Liver (tissue), 3 donors: ENCODE measurements around the gene AMBRA1.

Experiments
- CTCF ChIP-seq: fragments of 150-350 bp; IDR thresholded peaks from 2 replicates; pipeline ENCODE4 v1.5.1; 2017; ENCODE audit warnings: improper control_type of control experiment, low read depth, low read length; ENCODE audit not compliant: missing input control
- EGR1 ChIP-seq, 2 donors: IDR thresholded peaks; 2 replicates each; pipeline ENCODE4 v1.6.1; 2016 to 2018; ENCODE audit warnings: antibody characterized with exemption in 2 of 2, low read depth in 2 of 2
- FOXA1 ChIP-seq: IDR thresholded peaks from 2 replicates; pipeline ENCODE4 v1.6.1; 2016; ENCODE audit warnings: antibody characterized with exemption
- FOXA2 ChIP-seq: IDR thresholded peaks from 2 replicates; pipeline ENCODE4 v1.6.1; 2016; ENCODE audit warnings: antibody characterized with exemption
- JUND ChIP-seq, 2 donors: IDR thresholded peaks; 2 replicates each; pipeline ENCODE4 v1.6.1; 2016; ENCODE audit warnings: antibody characterized with exemption in 2 of 2
- RAD21 ChIP-seq, 2 donors: IDR thresholded peaks; 2 replicates each; pipeline ENCODE4 v1.6.1; 2016; ENCODE audit warnings: antibody characterized with exemption in 2 of 2, mild to moderate bottlenecking in 2 of 2
- RXRA ChIP-seq, 2 donors: IDR thresholded peaks; 2 replicates each; pipeline ENCODE4 v1.6.1; 2017 to 2018; ENCODE audit warnings: antibody characterized with exemption in 2 of 2, mild to moderate bottlenecking in 1 of 2
- SP1 ChIP-seq: IDR thresholded peaks from 2 replicates; pipeline ENCODE4 v1.6.1; 2018; ENCODE audit warnings: antibody characterized with exemption, mild to moderate bottlenecking
- YY1 ChIP-seq: IDR thresholded peaks from 2 replicates; pipeline ENCODE4 v1.6.1; 2016; ENCODE audit warnings: antibody characterized with exemption, mild to moderate bottlenecking
- TF ChIP-seq, protein P1 (sequence below): IDR thresholded peaks from 2 replicates; pipeline ENCODE4 v1.6.1; 2016; ENCODE audit warnings: antibody characterized with exemption
- TF ChIP-seq, protein P2 (sequence below): IDR thresholded peaks from 2 replicates; pipeline ENCODE4 v1.6.1; 2016; ENCODE audit warnings: antibody characterized with exemption
- TF ChIP-seq, protein P3 (sequence below): IDR thresholded peaks from 2 replicates; pipeline ENCODE4 v1.6.1; 2016; ENCODE audit warnings: antibody characterized with exemption
- TF ChIP-seq, protein P4 (sequence below): IDR thresholded peaks from 2 replicates; pipeline ENCODE4 v1.6.1; 2016; ENCODE audit warnings: antibody characterized with exemption, mild to moderate bottlenecking
- donor health status: healthy.
- donor health status: healthy.

GRCh38 chr11:46617134-46617971 lies 23.5 kb upstream of the AMBRA1 start, which contains the start of the genes ATG13 and HARBI1:
- TF ChIP-seq, protein P1, sequence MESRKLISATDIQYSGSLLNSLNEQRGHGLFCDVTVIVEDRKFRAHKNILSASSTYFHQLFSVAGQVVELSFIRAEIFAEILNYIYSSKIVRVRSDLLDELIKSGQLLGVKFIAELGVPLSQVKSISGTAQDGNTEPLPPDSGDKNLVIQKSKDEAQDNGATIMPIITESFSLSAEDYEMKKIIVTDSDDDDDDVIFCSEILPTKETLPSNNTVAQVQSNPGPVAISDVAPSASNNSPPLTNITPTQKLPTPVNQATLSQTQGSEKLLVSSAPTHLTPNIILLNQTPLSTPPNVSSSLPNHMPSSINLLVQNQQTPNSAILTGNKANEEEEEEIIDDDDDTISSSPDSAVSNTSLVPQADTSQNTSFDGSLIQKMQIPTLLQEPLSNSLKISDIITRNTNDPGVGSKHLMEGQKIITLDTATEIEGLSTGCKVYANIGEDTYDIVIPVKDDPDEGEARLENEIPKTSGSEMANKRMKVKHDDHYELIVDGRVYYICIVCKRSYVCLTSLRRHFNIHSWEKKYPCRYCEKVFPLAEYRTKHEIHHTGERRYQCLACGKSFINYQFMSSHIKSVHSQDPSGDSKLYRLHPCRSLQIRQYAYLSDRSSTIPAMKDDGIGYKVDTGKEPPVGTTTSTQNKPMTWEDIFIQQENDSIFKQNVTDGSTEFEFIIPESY, result no peak
- TF ChIP-seq RAD21 (IDR thresholded peaks at IDR 0.05) (peak; percentile 54 to 72), CTCF (peak; percentile 59), EGR1 (IDR thresholded peaks at IDR 0.05; ENCODE audit: low read depth in 2 of 2) (no peak), RXRA (IDR thresholded peaks at IDR 0.05) (peak in 1 of 2 donors; percentile 31), SP1 (no peak), FOXA2 (no peak), FOXA1 (no peak), YY1 (peak; percentile 94), JUND (IDR thresholded peaks at IDR 0.05) (no peak)
- TF ChIP-seq, protein P2, sequence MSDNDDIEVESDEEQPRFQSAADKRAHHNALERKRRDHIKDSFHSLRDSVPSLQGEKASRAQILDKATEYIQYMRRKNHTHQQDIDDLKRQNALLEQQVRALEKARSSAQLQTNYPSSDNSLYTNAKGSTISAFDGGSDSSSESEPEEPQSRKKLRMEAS, result no peak
- TF ChIP-seq, protein P3, sequence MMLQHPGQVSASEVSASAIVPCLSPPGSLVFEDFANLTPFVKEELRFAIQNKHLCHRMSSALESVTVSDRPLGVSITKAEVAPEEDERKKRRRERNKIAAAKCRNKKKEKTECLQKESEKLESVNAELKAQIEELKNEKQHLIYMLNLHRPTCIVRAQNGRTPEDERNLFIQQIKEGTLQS, result no peak
- TF ChIP-seq, protein P4, sequence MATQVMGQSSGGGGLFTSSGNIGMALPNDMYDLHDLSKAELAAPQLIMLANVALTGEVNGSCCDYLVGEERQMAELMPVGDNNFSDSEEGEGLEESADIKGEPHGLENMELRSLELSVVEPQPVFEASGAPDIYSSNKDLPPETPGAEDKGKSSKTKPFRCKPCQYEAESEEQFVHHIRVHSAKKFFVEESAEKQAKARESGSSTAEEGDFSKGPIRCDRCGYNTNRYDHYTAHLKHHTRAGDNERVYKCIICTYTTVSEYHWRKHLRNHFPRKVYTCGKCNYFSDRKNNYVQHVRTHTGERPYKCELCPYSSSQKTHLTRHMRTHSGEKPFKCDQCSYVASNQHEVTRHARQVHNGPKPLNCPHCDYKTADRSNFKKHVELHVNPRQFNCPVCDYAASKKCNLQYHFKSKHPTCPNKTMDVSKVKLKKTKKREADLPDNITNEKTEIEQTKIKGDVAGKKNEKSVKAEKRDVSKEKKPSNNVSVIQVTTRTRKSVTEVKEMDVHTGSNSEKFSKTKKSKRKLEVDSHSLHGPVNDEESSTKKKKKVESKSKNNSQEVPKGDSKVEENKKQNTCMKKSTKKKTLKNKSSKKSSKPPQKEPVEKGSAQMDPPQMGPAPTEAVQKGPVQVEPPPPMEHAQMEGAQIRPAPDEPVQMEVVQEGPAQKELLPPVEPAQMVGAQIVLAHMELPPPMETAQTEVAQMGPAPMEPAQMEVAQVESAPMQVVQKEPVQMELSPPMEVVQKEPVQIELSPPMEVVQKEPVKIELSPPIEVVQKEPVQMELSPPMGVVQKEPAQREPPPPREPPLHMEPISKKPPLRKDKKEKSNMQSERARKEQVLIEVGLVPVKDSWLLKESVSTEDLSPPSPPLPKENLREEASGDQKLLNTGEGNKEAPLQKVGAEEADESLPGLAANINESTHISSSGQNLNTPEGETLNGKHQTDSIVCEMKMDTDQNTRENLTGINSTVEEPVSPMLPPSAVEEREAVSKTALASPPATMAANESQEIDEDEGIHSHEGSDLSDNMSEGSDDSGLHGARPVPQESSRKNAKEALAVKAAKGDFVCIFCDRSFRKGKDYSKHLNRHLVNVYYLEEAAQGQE, result no peak
